ENCODE data around the gene ASPHD1.

Gene ASPHD1

GRCh38 chr16:29862383-29862883 is 37.9 kb upstream of the ASPHD1 start:
- TF ChIP-seq FOXP2 (optimal IDR thresholded peaks at IDR 0.05; ENCODE audit: borderline replicate concordance, extremely low read depth, extremely low read length, insufficient read depth), result no peak

- TF ChIP-seq TAF1 (IDR thresholded peaks at IDR 0.05; ENCODE audit: borderline replicate concordance, insufficient read depth, low read length) (0 out of 2 replicates have a peak, but pooled peaks have one; percentile 55), FOXP2 (optimal IDR thresholded peaks at IDR 0.05; ENCODE audit: borderline replicate concordance, extremely low read depth, extremely low read length, insufficient read depth) (peak; percentile 64), POLR2AphosphoS5 (IDR thresholded peaks at IDR 0.05; ENCODE audit: low read depth, low read length) (peak; percentile 54), SIN3A (IDR thresholded peaks at IDR 0.05; ENCODE audit: borderline replicate concordance, insufficient read depth, low read length) (peak; percentile 93; the same call in 1 of the 2 replicates), REST (IDR thresholded peaks at IDR 0.05; ENCODE audit: insufficient read depth in 1 of 2, low read depth in 2 of 2, low read length in 2 of 2) (no peak)
These were observed 37.2 kb upstream of the ASPHD1 start, which contains the start of gene CDIPT for GRCh38 chr16:29862884-29863668. TSS of gene CDIPT (minus strand) at chr16:29863226. CDS start at chr16:29862857, 369 bp downstream.

GRCh38 chr16:29863669-29863984 is 36.7 kb upstream of the ASPHD1 start:
- no peak for TF ChIP-seq FOXP2 (optimal IDR thresholded peaks at IDR 0.05; ENCODE audit: borderline replicate concordance, extremely low read depth, extremely low read length, insufficient read depth)
- TF ChIP-seq REST (IDR thresholded peaks at IDR 0.05; ENCODE audit: insufficient read depth in 1 of 2, low read depth in 2 of 2, low read length in 2 of 2), result no peak
- TF ChIP-seq POLR2AphosphoS5 (IDR thresholded peaks at IDR 0.05; ENCODE audit: low read depth, low read length), result no peak
- TF ChIP-seq TAF1 (IDR thresholded peaks at IDR 0.05; ENCODE audit: borderline replicate concordance, insufficient read depth, low read length), result no peak
- no peak for TF ChIP-seq SIN3A (IDR thresholded peaks at IDR 0.05; ENCODE audit: borderline replicate concordance, insufficient read depth, low read length)

- no peak for TF ChIP-seq POLR2AphosphoS5 (IDR thresholded peaks at IDR 0.05; ENCODE audit: low read depth, low read length)
- TF ChIP-seq TAF1 (IDR thresholded peaks at IDR 0.05; ENCODE audit: borderline replicate concordance, insufficient read depth, low read length), result no peak
- TF ChIP-seq REST (IDR thresholded peaks at IDR 0.05; ENCODE audit: insufficient read depth in 1 of 2, low read depth in 2 of 2, low read length in 2 of 2), result no peak
- TF ChIP-seq SIN3A (IDR thresholded peaks at IDR 0.05; ENCODE audit: borderline replicate concordance, insufficient read depth, low read length), result no peak
- no peak for TF ChIP-seq FOXP2 (optimal IDR thresholded peaks at IDR 0.05; ENCODE audit: borderline replicate concordance, extremely low read depth, extremely low read length, insufficient read depth)
These were observed 36.1 kb upstream of the ASPHD1 start for GRCh38 chr16:29864205-29864604.

GRCh38 chr16:29868396-29869009 is 31.8 kb upstream of the ASPHD1 start:
- TF ChIP-seq REST (IDR thresholded peaks at IDR 0.05; ENCODE audit: insufficient read depth in 1 of 2, low read depth in 2 of 2, low read length in 2 of 2) (no peak), FOXP2 (optimal IDR thresholded peaks at IDR 0.05; ENCODE audit: borderline replicate concordance, extremely low read depth, extremely low read length, insufficient read depth) (no peak), POLR2AphosphoS5 (IDR thresholded peaks at IDR 0.05; ENCODE audit: low read depth, low read length) (no peak), SIN3A (IDR thresholded peaks at IDR 0.05; ENCODE audit: borderline replicate concordance, insufficient read depth, low read length) (no peak), TAF1 (IDR thresholded peaks at IDR 0.05; ENCODE audit: borderline replicate concordance, insufficient read depth, low read length) (no peak)

Data from PFSK-1 (cell line).